Embryonic facial prominence (tissue), 1 donor: ENCODE measurements around the gene ABL1.

Source experiments
- DNase-seq: peaks from one replicate; pipeline ENCODE4 v3.0.0-alpha.2; 2016; ENCODE audit errors: extremely low spot score

Gene ABL1

GRCh38 chr9:130890870-130891687 lies 56.0 kb downstream of the ABL1 start:
- DNase-seq = no peak

- no peak for DNase-seq
Observed at GRCh38 chr9:130891688-130892476, 56.8 kb downstream of the ABL1 start.

- DNase-seq = no peak
Observed at GRCh38 chr9:130892477-130893304, 57.6 kb downstream of the ABL1 start.

- no peak for DNase-seq
Observed at GRCh38 chr9:130893341-130894101, 58.5 kb downstream of the ABL1 start.

GRCh38 chr9:130894546-130894945 lies 59.5 kb downstream of the ABL1 start:
- no peak for DNase-seq

GRCh38 chr9:130895038-130895437 lies 60.0 kb downstream of the ABL1 start:
- DNase-seq = no peak

- DNase-seq = no peak
Observed at GRCh38 chr9:130895481-130896232, 60.6 kb downstream of the ABL1 start.

- no peak for DNase-seq
Observed at GRCh38 chr9:130896233-130897014, 61.4 kb downstream of the ABL1 start, which contains the start of gene QRFP. Gene QRFP (minus strand): TSS chr9:130896812. CDS start chr9:130893838, 2,974 bp downstream.

- DNase-seq = no peak
Observed at GRCh38 chr9:130897105-130897751, 62.2 kb downstream of the ABL1 start.

GRCh38 chr9:130897848-130898551 lies 62.9 kb downstream of the ABL1 start:
- no peak for DNase-seq

- no peak for DNase-seq
Observed at GRCh38 chr9:130898552-130898852, 63.4 kb downstream of the ABL1 start.

- no peak for DNase-seq
Observed at GRCh38 chr9:130899051-130899748, 64.1 kb downstream of the ABL1 start.

- DNase-seq = no peak
Observed at GRCh38 chr9:130900701-130901497, 65.8 kb downstream of the ABL1 start.

- DNase-seq = no peak
Observed at GRCh38 chr9:130901498-130902203, 66.6 kb downstream of the ABL1 start.

GRCh38 chr9:130902204-130903185 lies 67.4 kb downstream of the ABL1 start:
- DNase-seq = no peak
